PC-3 (cell line): ENCODE results near the gene MPPED1. TPM values are rescaled to one million over a fixed set of nuclear protein-coding genes. Genes with fewer than 3 reads are reported as not detected.

Experiments used
- ATAC-seq: fragments of 200-7000 bp; cut with Tn5 transposase; 2 replicates; pipeline ENCODE4 v1.9.1; 2020; ENCODE audit warnings: mild to moderate bottlenecking, moderate library complexity
- BruUV-seq: library from RNA; stranded (reverse); fragments of 400-500 nt; replicated peaks from 2 replicates; lab custom pipeline; 2021; lab: Mats Ljungman, UMichigan
- CTCF ChIA-PET: fragments of 300-600 bp; sonication (Branson Sonifier 250); formaldehyde crosslinking; loops from one replicate; lab custom pipeline; 2022; ENCODE audit warnings: antibody characterized with exemption; lab: Charles Lee
- POLR2A ChIA-PET: fragments of 300-600 bp; sonication (Branson Sonifier 250); formaldehyde crosslinking; loops from one replicate; lab custom pipeline; 2022; ENCODE audit warnings: antibody characterized with exemption; ENCODE audit not compliant: unreplicated experiment; lab: Charles Lee
- DNase-seq: peaks from one replicate; pipeline ENCODE4 v3.0.0-alpha.2; 2015
- H2AFZ ChIP-seq: fragments of 300-600 bp; sonication (generic); 2 replicates; pipeline ENCODE4 v1.6.0; 2016; ENCODE audit warnings: antibody characterized with exemption, low read length
- H3F3A ChIP-seq: fragments of 300-600 bp; sonication (generic); one replicate; pipeline ENCODE4 v1.6.0; 2017; ENCODE audit warnings: antibody characterized with exemption, low read length, control low read depth, mild to moderate bottlenecking; ENCODE audit not compliant: unreplicated experiment
- H3K27ac ChIP-seq: fragments of 300-600 bp; sonication (generic); 2 replicates; pipeline ENCODE4 v1.5.1; 2016; ENCODE audit warnings: mild to moderate bottlenecking, low read length
- H3K27me3 ChIP-seq: fragments of 300-600 bp; sonication (generic); 2 replicates; pipeline ENCODE4 v1.6.1; 2016; ENCODE audit warnings: low read length, mixed read lengths
- H3K36me3 ChIP-seq: fragments of 300-600 bp; sonication (generic); 2 replicates; pipeline ENCODE4 v1.6.1; 2016; ENCODE audit warnings: low read depth, mixed run types, low read length, mixed read lengths
- H3K4me1 ChIP-seq: fragments of 300-600 bp; sonication (generic); 2 replicates; pipeline ENCODE4 v1.5.1; 2016; ENCODE audit warnings: low read length; ENCODE audit not compliant: insufficient read depth
- H3K4me2 ChIP-seq: fragments of 300-600 bp; sonication (generic); 2 replicates; pipeline ENCODE4 v1.6.0; 2016; ENCODE audit warnings: low read length
- H3K4me3 ChIP-seq: fragments of 300-600 bp; sonication (generic); 2 replicates; pipeline ENCODE4 v1.5.1; 2016; ENCODE audit warnings: mild to moderate bottlenecking, low read length, mixed read lengths
- H3K79me2 ChIP-seq: fragments of 300-600 bp; sonication (generic); 2 replicates; pipeline ENCODE4 v1.6.1; 2017; ENCODE audit warnings: low read length, mixed read lengths
- H3K9ac ChIP-seq: fragments of 300-600 bp; sonication (generic); 2 replicates; pipeline ENCODE4 v1.6.0; 2016; ENCODE audit warnings: mild to moderate bottlenecking, low read length
- H3K9me2 ChIP-seq: fragments of 300-600 bp; sonication (generic); replicated peaks from 2 replicates; pipeline ENCODE4 v1.6.1; 2016; ENCODE audit warnings: mixed run types, low read length, mixed read lengths
- H3K9me3 ChIP-seq: fragments of 300-600 bp; sonication (generic); 2 replicates; pipeline ENCODE4 v1.6.1; 2016; ENCODE audit warnings: low read length, mixed read lengths
- H4K20me1 ChIP-seq: fragments of 300-600 bp; sonication (generic); 2 replicates; pipeline ENCODE4 v1.6.1; 2016; ENCODE audit warnings: low read length, mixed read lengths
- EZH2 ChIP-seq: fragments of 300-600 bp; sonication (generic); IDR thresholded peaks from one replicate; pipeline ENCODE4 v1.6.1; 2017; ENCODE audit warnings: antibody characterized with exemption, mild to moderate bottlenecking, low read length; ENCODE audit not compliant: unreplicated experiment
- EZH2phosphoT487 ChIP-seq: fragments of 300-600 bp; sonication (generic); IDR thresholded peaks from 2 replicates; pipeline ENCODE4 v1.6.1; 2018; ENCODE audit warnings: mild to moderate bottlenecking, antibody characterized with exemption, low read length, borderline replicate concordance
- intact Hi-C: fragments of 100-400 bp; cut with micrococcal nuclease; formaldehyde crosslinking; loops from 2 replicates; pipeline ENCODE4 v1.9.0; 2023
- total RNA-seq: library from RNA; depleted of rRNA; stranded (reverse); fragments of >200 nt; gene quantifications from 2 replicates; pipeline ENCODE4 v1.2.3, GENCODE V29; 2014
- TF ChIP-seq, protein P1 (sequence below): fragments of 300-600 bp; sonication (generic); conservative IDR thresholded peaks from 2 replicates; pipeline ENCODE4 v1.5.1; 2017; ENCODE audit warnings: antibody characterized with exemption, low read depth, mild to moderate bottlenecking, low read length

The MPPED1 gene
- total RNA-seq, 1 experiment from 2014 or later: not detected

DNA sequence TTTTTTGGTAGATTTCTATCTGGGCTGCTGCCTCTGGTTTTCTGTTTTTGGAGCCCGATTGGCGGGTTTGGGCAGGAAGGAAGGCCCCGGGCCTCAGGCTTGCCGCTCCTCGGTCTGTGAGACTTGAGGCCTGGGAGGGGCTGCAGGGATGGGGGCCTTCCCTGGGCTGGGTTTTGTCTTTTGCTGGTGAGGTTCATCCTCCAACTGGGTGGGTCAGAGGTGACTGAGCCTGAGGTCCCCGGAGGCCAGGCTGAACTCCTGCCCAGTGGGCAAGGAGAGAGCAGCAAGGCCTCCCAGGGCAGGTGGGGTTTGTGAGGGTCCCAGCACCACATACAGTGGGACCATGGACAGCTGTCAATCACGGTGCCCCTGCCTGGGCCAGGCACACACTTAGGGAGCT is 15.0 kb downstream of the MPPED1 start:
- H3K27me3 ChIP-seq: peaks cover 18% of the 10 kb centered on the region
- H3K4me1 ChIP-seq: no peaks in the 10 kb centered on the region
- H3K27ac ChIP-seq: no peak overlapping the region
- ATAC-seq (no peak), DNase-seq (no peak)
- no peak overlapping the region for H3K4me3 ChIP-seq
- H3K4me2 ChIP-seq: no peak overlapping the region
- no peaks in the 10 kb centered on the region for H3K36me3 ChIP-seq
- no peaks in the 10 kb centered on the region for H3K9me3 ChIP-seq
- no peaks in the 10 kb centered on the region for H4K20me1 ChIP-seq
- no peak overlapping the region for H3K9ac ChIP-seq
- no peaks in the 10 kb centered on the region for H3F3A ChIP-seq
- no peak overlapping the region for H2AFZ ChIP-seq
- intact Hi-C loops: no loop called here
- TF ChIP-seq EZH2 (no peak), EZH2phosphoT487 (no peak)
- TF ChIP-seq, protein P1, sequence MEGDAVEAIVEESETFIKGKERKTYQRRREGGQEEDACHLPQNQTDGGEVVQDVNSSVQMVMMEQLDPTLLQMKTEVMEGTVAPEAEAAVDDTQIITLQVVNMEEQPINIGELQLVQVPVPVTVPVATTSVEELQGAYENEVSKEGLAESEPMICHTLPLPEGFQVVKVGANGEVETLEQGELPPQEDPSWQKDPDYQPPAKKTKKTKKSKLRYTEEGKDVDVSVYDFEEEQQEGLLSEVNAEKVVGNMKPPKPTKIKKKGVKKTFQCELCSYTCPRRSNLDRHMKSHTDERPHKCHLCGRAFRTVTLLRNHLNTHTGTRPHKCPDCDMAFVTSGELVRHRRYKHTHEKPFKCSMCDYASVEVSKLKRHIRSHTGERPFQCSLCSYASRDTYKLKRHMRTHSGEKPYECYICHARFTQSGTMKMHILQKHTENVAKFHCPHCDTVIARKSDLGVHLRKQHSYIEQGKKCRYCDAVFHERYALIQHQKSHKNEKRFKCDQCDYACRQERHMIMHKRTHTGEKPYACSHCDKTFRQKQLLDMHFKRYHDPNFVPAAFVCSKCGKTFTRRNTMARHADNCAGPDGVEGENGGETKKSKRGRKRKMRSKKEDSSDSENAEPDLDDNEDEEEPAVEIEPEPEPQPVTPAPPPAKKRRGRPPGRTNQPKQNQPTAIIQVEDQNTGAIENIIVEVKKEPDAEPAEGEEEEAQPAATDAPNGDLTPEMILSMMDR: no peak
- CTCF ChIA-PET: no interaction called here
- H3K79me2 ChIP-seq: no peaks in the 10 kb centered on the region
- BruUV-seq: no TSS peak
- POLR2A ChIA-PET: no interaction called here
- H3K9me2 ChIP-seq: no peaks in the 10 kb centered on the region

DNA sequence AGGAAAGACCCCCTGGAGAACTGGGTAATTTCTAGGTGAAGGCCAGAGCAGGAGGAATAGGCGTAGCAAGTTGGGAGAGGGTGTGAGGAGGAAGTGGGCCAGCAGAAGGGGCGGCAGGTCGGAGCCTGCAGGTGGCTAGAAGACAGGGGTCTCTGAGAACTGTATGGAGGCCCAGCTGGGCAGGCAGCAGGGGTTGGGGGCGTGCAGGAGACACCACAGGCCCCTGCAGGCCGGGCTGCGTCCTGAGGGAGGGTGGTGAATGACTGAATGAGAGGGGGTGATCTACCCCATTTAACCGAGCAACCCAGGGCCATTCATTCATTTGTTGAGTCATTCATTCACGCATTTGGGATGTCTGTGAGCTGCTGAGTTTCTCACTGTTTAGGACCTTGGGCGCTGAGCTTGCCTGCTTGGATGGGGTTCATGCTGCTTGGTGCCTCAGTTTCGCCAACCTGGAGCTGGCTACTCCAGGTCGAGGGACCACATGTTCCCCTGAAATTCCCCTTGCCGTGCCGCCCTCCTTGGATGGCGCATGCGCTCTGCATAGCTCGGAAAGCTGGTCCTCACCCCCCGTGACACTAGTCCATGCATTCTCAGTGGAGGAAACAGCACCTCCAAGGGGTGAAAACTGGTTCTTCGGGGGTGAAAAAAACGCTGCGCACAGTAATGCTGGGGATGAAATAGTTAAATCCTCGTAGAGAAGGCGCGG is 15.6 kb downstream of the MPPED1 start:
- Histone ChIP-seq H3K9ac (no peak overlapping the region), H3K4me1 (no peaks in the 10 kb centered on the region), H3K9me3 (no peaks in the 10 kb centered on the region), H3K4me3 (no peak overlapping the region), H3K27me3 (peaks cover 18% of the 10 kb centered on the region), H3K4me2 (no peak overlapping the region), H4K20me1 (no peaks in the 10 kb centered on the region), H3K79me2 (no peaks in the 10 kb centered on the region), H3K27ac (no peak overlapping the region), H2AFZ (no peak overlapping the region), H3F3A (no peaks in the 10 kb centered on the region), H3K9me2 (no peaks in the 10 kb centered on the region), H3K36me3 (no peaks in the 10 kb centered on the region)
- DNase-seq: no peak
- no TSS peak for BruUV-seq
- no peak for TF ChIP-seq EZH2phosphoT487
- TF ChIP-seq, protein P1: no peak
- no peak for TF ChIP-seq EZH2
- ChIA-PET POLR2A (no interaction called here), CTCF (no interaction called here)
- no peak for ATAC-seq
- intact Hi-C loops: no loop called here

DNA sequence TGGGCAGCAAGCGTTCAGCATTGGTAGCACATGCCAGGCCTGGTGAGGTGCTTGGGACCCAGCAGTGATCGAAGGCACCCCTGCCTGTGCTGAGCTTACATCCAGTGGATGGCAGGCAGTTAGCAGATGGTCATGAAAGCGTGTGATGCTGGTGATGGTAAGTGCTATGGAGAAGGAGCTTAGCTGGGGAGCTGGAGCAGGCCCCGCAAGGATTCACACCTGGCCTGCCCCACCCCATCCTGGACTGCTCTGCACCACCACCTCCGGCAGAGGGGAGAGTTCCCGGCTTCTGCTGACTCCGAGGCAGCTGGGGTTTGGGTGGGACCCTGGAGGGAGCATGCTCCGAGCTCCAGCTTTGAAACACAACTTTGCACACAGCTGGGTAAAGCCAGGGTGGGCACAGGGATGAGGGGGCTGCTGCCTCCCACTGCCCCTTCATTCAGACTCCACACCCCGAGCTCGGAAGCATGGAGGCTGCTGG is 16.2 kb downstream of the MPPED1 start:
- no peaks in the 10 kb centered on the region for H3K79me2 ChIP-seq
- POLR2A ChIA-PET: no interaction called here
- no peaks in the 10 kb centered on the region for H3K9me2 ChIP-seq
- intact Hi-C loops: no loop called here
- no peak for TF ChIP-seq EZH2phosphoT487
- no peak for TF ChIP-seq EZH2
- TF ChIP-seq, protein P1: no peak
- H3K4me1 ChIP-seq: no peaks in the 10 kb centered on the region
- no peaks in the 10 kb centered on the region for H3K9me3 ChIP-seq
- H2AFZ ChIP-seq: no peak overlapping the region
- H3K27me3 ChIP-seq: peaks cover 17% of the 10 kb centered on the region
- DNase-seq: no peak
- CTCF ChIA-PET: no interaction called here
- no peak overlapping the region for H3K9ac ChIP-seq
- H3F3A ChIP-seq: no peaks in the 10 kb centered on the region
- H3K4me2 ChIP-seq: no peak overlapping the region
- BruUV-seq: no TSS peak
- ATAC-seq: no peak
- no peak overlapping the region for H3K27ac ChIP-seq
- no peak overlapping the region for H3K4me3 ChIP-seq
- H3K36me3 ChIP-seq: no peaks in the 10 kb centered on the region
- H4K20me1 ChIP-seq: no peaks in the 10 kb centered on the region
